Forelimb muscle (tissue), 1 donor: ENCODE measurements around the gene RTN4R. TPM values are rescaled to one million over a fixed set of nuclear protein-coding genes. Genes with fewer than 3 reads are reported as not detected.
"Not testable (repeated sequence)": the region's sequence is repeated elsewhere in the genome, so short reads cannot be mapped to it uniquely, and the experiment has no call there.

Experiments
- DNase-seq: peaks from one replicate; pipeline ENCODE4 v3.0.0-alpha.2; 2013; ENCODE audit warnings: low read depth
- polyA plus RNA-seq: library from polyadenylated mRNA; unstranded; fragments of 120-200 nt; gene quantifications from one replicate; pipeline ENCODE4 v1.2.1, GENCODE V29; 2013; ENCODE audit not compliant: insufficient read length

RTN4R gene
- 19.9 TPM for polyA plus RNA-seq

GRCh38 chr22:20268279-20269012 is at the start of gene RTN4R:
Gene RTN4R (minus strand): TSS chr22:20268318. CDS start chr22:20268092, 226 bp downstream.
- no peak for DNase-seq

GRCh38 chr22:20317402-20318042 is 49.4 kb upstream of the RTN4R start:
- DNase-seq = not testable (repeated sequence)

- DNase-seq = no peak
These were observed 48.8 kb upstream of the RTN4R start for GRCh38 chr22:20316844-20317401.

- no peak for DNase-seq
These were observed 48.2 kb upstream of the RTN4R start for GRCh38 chr22:20316217-20316843.

- no peak for DNase-seq
These were observed 47.5 kb upstream of the RTN4R start for GRCh38 chr22:20315337-20316216.

- DNase-seq = not testable (repeated sequence)
These were observed 46.7 kb upstream of the RTN4R start for GRCh38 chr22:20314741-20315336.

GRCh38 chr22:20314206-20314605 is 46.1 kb upstream of the RTN4R start:
- DNase-seq = not testable (repeated sequence)

- not testable (repeated sequence) for DNase-seq
These were observed 45.4 kb upstream of the RTN4R start for GRCh38 chr22:20313306-20314077.

- no peak for DNase-seq
These were observed 44.5 kb upstream of the RTN4R start for GRCh38 chr22:20312396-20313191.

GRCh38 chr22:20311249-20312062 is 43.3 kb upstream of the RTN4R start:
- not testable (repeated sequence) for DNase-seq

GRCh38 chr22:20310773-20311172 is 42.7 kb upstream of the RTN4R start:
- DNase-seq = not testable (repeated sequence)

GRCh38 chr22:20310180-20310579 is 42.1 kb upstream of the RTN4R start:
- DNase-seq = not testable (repeated sequence)

GRCh38 chr22:20308806-20309650 is 40.9 kb upstream of the RTN4R start:
- DNase-seq = not testable (repeated sequence)

- DNase-seq = not testable (repeated sequence)
These were observed 39.6 kb upstream of the RTN4R start for GRCh38 chr22:20307448-20308447.

- DNase-seq = not testable (repeated sequence)
These were observed 38.7 kb upstream of the RTN4R start for GRCh38 chr22:20306646-20307447.
